NCI-H1105 treated with DMSO at 0.1 percent for 48 hours (cell line): Measurements from ENCODE around the gene PARVB.

Experiments used
- DNase-seq: peaks from one replicate; lab custom pipeline; 2025; lab: John Stamatoyannopoulos, UW

Gene PARVB

GRCh38 chr22:44024288-44024921 lies at the start of gene PARVB:
Gene PARVB (plus strand): TSS chr22:44024302. CDS start chr22:44024340, 38 bp downstream.
- DNase-seq: no peak

- DNase-seq: no peak
Measured at GRCh38 chr22:43975041-43975440, 49.1 kb upstream of the PARVB start.

GRCh38 chr22:43976861-43977795 lies 47.0 kb upstream of the PARVB start:
- no peak for DNase-seq

DNA sequence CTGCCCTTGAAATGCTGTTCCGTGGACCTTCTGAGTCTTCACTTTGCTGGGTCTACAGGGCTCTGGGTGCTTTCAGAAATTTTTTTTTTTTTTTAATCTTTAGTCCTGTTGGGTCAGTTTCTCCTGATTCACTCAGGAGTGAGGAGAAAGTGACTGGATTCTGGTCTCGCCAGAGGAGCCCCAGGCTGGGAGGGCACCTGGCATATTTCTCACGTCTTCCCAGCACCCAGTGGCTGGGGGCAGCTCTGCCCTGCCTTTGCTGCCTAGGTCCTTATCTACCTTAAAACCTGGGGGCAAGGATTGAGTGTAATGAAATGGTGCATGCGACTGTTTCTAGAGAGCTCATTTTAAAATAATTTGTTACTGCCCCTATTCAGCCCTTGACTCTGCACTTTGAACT lies 45.5 kb upstream of the PARVB start:
- DNase-seq: no peak

- no peak for DNase-seq
Measured at GRCh38 chr22:43980579-43980978, 43.5 kb upstream of the PARVB start.

DNA sequence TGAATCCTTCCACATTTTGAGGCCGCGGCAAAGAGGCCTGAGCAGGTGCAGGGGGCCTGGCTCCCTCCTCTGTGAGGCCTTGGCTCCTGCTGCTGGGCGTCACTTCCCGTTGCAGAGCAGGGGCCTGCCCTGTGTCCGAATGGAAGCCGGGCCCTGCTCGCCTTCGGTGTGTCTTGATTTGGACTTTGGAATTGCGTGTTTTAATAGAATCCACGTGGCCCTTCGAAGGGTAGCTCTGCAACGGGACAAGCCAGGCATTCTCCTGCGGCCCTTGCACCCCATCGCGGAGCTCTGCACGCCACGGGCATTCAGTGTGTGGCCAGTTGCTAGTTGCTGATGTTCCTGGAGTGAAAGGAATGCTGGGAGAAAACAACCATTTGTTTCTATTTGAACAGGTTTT lies 43.1 kb upstream of the PARVB start:
- no peak for DNase-seq

DNA sequence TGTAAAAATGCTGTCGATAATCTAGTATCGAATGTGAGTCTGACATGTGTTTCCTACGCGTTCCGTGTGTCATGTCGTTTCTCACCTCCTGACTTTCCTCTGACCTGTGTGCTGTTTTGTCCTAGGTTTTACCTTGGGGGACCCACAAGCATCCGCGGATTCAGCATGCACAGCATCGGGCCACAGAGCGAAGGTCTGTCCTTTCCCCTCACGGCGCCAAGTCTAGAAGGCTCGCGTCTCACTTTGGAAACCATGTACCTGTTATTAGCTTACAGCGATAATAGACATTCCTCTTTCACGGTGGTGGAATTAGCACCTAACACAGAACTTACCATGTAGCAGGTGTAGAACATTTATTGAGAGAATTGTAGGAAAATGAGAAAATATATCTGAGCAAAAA lies 40.3 kb upstream of the PARVB start:
- no peak for DNase-seq

DNA sequence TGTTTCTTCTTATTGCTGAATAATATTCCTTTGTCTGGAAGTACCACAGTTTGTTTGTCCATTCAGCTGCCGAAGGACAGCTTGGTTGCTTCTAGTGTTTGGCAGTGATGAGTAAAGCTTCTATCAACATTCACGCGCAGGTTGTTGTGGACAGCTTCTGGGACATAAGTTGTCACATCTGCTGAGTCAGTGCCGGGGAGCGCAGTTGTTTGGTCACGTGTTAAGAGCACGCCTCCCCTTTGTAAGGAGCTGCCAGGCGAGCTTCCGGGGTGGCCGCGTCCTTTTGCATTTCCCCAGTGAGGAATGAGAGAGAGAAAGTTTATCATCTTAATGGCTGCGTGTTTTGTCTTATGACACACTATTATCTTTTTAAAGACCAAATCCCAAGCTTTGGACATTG lies 38.6 kb upstream of the PARVB start:
- no peak for DNase-seq

DNA sequence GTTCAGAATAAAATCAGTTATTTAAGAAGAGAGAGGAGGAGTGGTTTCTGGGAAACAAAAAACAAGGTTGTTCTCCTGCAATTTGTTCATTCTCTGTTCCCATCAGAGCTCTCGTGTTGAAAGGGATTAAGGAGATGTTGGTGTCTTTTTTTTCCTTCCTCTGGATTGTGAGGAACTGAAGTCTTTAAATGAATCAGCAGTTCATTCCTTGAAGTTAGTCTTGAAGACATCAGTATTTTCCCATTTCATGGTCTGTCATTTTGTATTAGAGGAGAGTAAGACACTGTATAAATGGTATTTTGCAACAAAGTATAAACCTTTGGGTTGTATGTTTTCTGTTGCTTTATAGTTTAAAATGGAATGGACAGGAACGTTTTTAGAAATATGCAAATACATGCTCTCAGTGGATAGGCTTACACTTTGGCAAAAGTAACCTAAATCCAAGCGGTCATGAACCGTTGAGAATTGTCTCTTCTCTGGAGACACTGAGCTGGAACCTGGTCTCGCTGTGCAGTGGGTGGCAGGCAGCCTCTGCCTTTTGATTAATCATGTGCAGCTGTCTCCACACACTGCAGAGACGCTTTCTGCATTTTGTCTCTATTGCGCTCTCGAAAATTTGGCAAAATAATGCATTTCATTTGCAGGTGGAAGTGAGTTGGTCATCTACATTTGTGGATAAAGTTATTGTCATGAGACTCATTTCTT lies 35.8 kb upstream of the PARVB start:
- DNase-seq: no peak

- no peak for DNase-seq
Measured at GRCh38 chr22:43988960-43989359, 35.1 kb upstream of the PARVB start.

GRCh38 chr22:43990044-43990443 lies 34.1 kb upstream of the PARVB start:
- peak; percentile 57 for DNase-seq

GRCh38 chr22:43991316-43992020 lies 32.6 kb upstream of the PARVB start:
- DNase-seq: no peak

DNA sequence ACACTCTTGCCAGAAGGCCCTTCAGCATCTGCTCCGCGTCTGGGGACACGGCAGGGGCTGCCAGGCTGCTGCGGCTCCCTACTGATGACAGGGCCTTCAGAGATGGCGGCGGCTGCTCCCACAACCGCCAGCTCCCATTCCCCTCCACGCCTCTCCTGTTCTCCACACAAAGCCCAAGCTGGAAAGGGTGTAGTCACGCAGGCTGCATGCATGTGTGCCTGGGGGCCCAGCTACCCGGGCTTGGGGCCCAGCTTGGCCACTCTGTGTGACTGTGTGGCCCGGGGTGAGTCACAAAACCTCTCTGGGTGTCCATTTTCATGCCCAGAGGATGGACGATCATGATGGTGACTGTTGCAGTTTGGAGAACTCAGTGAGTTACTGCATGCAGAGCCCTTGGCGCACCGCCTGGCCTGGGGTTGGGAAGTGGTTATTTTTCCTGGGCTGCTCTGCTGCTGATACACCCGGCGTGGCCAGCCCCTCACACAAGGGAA lies 31.7 kb upstream of the PARVB start:
- DNase-seq: no peak

GRCh38 chr22:43993072-43993760 lies 30.9 kb upstream of the PARVB start:
- peak; percentile 36 for DNase-seq

- DNase-seq: no peak
Measured at GRCh38 chr22:43994006-43994405, 30.1 kb upstream of the PARVB start.

- no peak for DNase-seq
Measured at GRCh38 chr22:43994416-43994815, 29.7 kb upstream of the PARVB start.

GRCh38 chr22:43995057-43995685 lies 28.9 kb upstream of the PARVB start:
- DNase-seq: no peak

GRCh38 chr22:43995798-43996169 lies 28.3 kb upstream of the PARVB start:
- no peak for DNase-seq

- DNase-seq: no peak
Measured at GRCh38 chr22:43996170-43996980, 27.7 kb upstream of the PARVB start.

DNA sequence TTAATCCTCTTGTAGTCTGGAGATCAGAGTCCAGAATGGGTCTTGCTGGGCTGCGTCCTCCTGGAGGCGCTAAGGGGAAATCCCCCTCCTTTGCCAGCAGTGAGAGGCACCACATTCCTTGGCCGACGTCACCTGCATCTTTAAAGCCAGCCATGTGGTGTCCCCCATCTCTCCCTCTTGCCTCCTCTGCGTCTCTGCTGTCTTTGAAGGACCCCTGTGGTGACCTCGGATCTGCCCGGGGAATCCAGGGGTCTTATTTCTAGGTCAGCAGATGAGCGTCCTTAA lies 27.2 kb upstream of the PARVB start:
- DNase-seq: no peak
